Measurements from ENCODE around the gene CELF2.

CELF2 gene

GRCh38 chr10:11191678-11192077 lies 174.0 kb downstream of the CELF2 start:
- Histone ChIP-seq H4K20me1 (ENCODE audit: insufficient read depth, low read length) (peaks cover 43% of the 10 kb centered on the region), H3K4me3 (ENCODE audit: low read depth in 1 of 2, low read length in 2 of 2) (no peak overlapping the region)
- ATAC-seq (ENCODE audit: insufficient read depth, low read depth): no peak

GRCh38 chr10:11192304-11193000 lies 174.8 kb downstream of the CELF2 start:
- peaks cover 93% of the 10 kb centered on the region for H3K79me2 ChIP-seq (ENCODE audit: insufficient read depth, low read length)
- no peak overlapping the region for H3K4me2 ChIP-seq (ENCODE audit: insufficient read depth, low read length)
- TF ChIP-seq, protein P1, sequence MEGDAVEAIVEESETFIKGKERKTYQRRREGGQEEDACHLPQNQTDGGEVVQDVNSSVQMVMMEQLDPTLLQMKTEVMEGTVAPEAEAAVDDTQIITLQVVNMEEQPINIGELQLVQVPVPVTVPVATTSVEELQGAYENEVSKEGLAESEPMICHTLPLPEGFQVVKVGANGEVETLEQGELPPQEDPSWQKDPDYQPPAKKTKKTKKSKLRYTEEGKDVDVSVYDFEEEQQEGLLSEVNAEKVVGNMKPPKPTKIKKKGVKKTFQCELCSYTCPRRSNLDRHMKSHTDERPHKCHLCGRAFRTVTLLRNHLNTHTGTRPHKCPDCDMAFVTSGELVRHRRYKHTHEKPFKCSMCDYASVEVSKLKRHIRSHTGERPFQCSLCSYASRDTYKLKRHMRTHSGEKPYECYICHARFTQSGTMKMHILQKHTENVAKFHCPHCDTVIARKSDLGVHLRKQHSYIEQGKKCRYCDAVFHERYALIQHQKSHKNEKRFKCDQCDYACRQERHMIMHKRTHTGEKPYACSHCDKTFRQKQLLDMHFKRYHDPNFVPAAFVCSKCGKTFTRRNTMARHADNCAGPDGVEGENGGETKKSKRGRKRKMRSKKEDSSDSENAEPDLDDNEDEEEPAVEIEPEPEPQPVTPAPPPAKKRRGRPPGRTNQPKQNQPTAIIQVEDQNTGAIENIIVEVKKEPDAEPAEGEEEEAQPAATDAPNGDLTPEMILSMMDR (IDR thresholded peaks at IDR 0.05; ENCODE audit: borderline replicate concordance, extremely low read depth, low read length, poor library complexity, severe bottlenecking): no peak
- no peak for TF ChIP-seq EZH2 (IDR thresholded peaks at IDR 0.05; ENCODE audit: borderline replicate concordance, low read depth, low read length, severe bottlenecking)
- H3K4me3 ChIP-seq (ENCODE audit: low read depth in 1 of 2, low read length in 2 of 2): no peak overlapping the region
- DNase-seq: no peak
- H3K9me3 ChIP-seq (ENCODE audit: insufficient read depth, low read length, severe bottlenecking): no peaks in the 10 kb centered on the region
- no peak overlapping the region for H2AFZ ChIP-seq (ENCODE audit: low read depth, low read length)
- H3K27ac ChIP-seq (ENCODE audit: low read length): no peak overlapping the region
- peaks cover 60% of the 10 kb centered on the region for H3K36me3 ChIP-seq (ENCODE audit: insufficient read depth, low read length)
- no peaks in the 10 kb centered on the region for H3K27me3 ChIP-seq (ENCODE audit: insufficient read depth, low read length, poor library complexity)
- peaks cover 49% of the 10 kb centered on the region for H4K20me1 ChIP-seq (ENCODE audit: insufficient read depth, low read length)
- no peaks in the 10 kb centered on the region for H3K4me1 ChIP-seq (ENCODE audit: insufficient read depth, low read length)
- no peak overlapping the region for H3K9ac ChIP-seq (ENCODE audit: low read depth, low read length)
- no peak for ATAC-seq (ENCODE audit: insufficient read depth, low read depth)

More at GRCh38 chr10:11191678-11192077, 174.0 kb downstream of the CELF2 start:
- Histone ChIP-seq H2AFZ (ENCODE audit: low read depth, low read length) (no peak overlapping the region), H3K79me2 (ENCODE audit: insufficient read depth, low read length) (peaks cover 95% of the 10 kb centered on the region), H3K4me2 (ENCODE audit: insufficient read depth, low read length) (no peak overlapping the region), H3K27me3 (ENCODE audit: insufficient read depth, low read length, poor library complexity) (no peaks in the 10 kb centered on the region), H3K27ac (ENCODE audit: low read length) (no peak overlapping the region), H3K36me3 (ENCODE audit: insufficient read depth, low read length) (peaks cover 55% of the 10 kb centered on the region), H3K4me1 (ENCODE audit: insufficient read depth, low read length) (no peaks in the 10 kb centered on the region), H3K9ac (ENCODE audit: low read depth, low read length) (no peak overlapping the region), H3K9me3 (ENCODE audit: insufficient read depth, low read length, severe bottlenecking) (no peaks in the 10 kb centered on the region)
- TF ChIP-seq, protein P1 (IDR thresholded peaks at IDR 0.05; ENCODE audit: borderline replicate concordance, extremely low read depth, low read length, poor library complexity, severe bottlenecking): no peak
- TF ChIP-seq EZH2 (IDR thresholded peaks at IDR 0.05; ENCODE audit: borderline replicate concordance, low read depth, low read length, severe bottlenecking): no peak
- no peak for DNase-seq

GRCh38 chr10:11193001-11193551 lies 175.4 kb downstream of the CELF2 start:
- Histone ChIP-seq H3K27me3 (ENCODE audit: insufficient read depth, low read length, poor library complexity) (no peaks in the 10 kb centered on the region), H3K4me2 (ENCODE audit: insufficient read depth, low read length) (no peak overlapping the region), H2AFZ (ENCODE audit: low read depth, low read length) (no peak overlapping the region), H3K9me3 (ENCODE audit: insufficient read depth, low read length, severe bottlenecking) (no peaks in the 10 kb centered on the region), H3K27ac (ENCODE audit: low read length) (no peak overlapping the region), H3K9ac (ENCODE audit: low read depth, low read length) (no peak overlapping the region), H3K36me3 (ENCODE audit: insufficient read depth, low read length) (peaks cover 63% of the 10 kb centered on the region), H3K4me3 (ENCODE audit: low read depth in 1 of 2, low read length in 2 of 2) (no peak overlapping the region), H3K79me2 (ENCODE audit: insufficient read depth, low read length) (peaks cover 93% of the 10 kb centered on the region), H4K20me1 (ENCODE audit: insufficient read depth, low read length) (peaks cover 51% of the 10 kb centered on the region), H3K4me1 (ENCODE audit: insufficient read depth, low read length) (no peaks in the 10 kb centered on the region)
- DNase-seq (no peak), ATAC-seq (ENCODE audit: insufficient read depth, low read depth) (no peak)
- no peak for TF ChIP-seq EZH2 (IDR thresholded peaks at IDR 0.05; ENCODE audit: borderline replicate concordance, low read depth, low read length, severe bottlenecking)

- no peaks in the 10 kb centered on the region for H3K4me1 ChIP-seq (ENCODE audit: insufficient read depth, low read length)
- no peak overlapping the region for H3K27ac ChIP-seq (ENCODE audit: low read length)
- DNase-seq (no peak), ATAC-seq (ENCODE audit: insufficient read depth, low read depth) (no peak)
- TF ChIP-seq, protein P1 (IDR thresholded peaks at IDR 0.05; ENCODE audit: borderline replicate concordance, extremely low read depth, low read length, poor library complexity, severe bottlenecking): no peak
- no peak for TF ChIP-seq EZH2 (IDR thresholded peaks at IDR 0.05; ENCODE audit: borderline replicate concordance, low read depth, low read length, severe bottlenecking)
- H2AFZ ChIP-seq (ENCODE audit: low read depth, low read length): no peak overlapping the region
- H4K20me1 ChIP-seq (ENCODE audit: insufficient read depth, low read length): peaks cover 57% of the 10 kb centered on the region
- H3K4me3 ChIP-seq (ENCODE audit: low read depth in 1 of 2, low read length in 2 of 2): no peak overlapping the region
- H3K36me3 ChIP-seq (ENCODE audit: insufficient read depth, low read length): peaks cover 73% of the 10 kb centered on the region
- H3K4me2 ChIP-seq (ENCODE audit: insufficient read depth, low read length): no peak overlapping the region
- no peaks in the 10 kb centered on the region for H3K27me3 ChIP-seq (ENCODE audit: insufficient read depth, low read length, poor library complexity)
- peaks cover 93% of the 10 kb centered on the region for H3K79me2 ChIP-seq (ENCODE audit: insufficient read depth, low read length)
- H3K9ac ChIP-seq (ENCODE audit: low read depth, low read length): no peak overlapping the region
- H3K9me3 ChIP-seq (ENCODE audit: insufficient read depth, low read length, severe bottlenecking): no peaks in the 10 kb centered on the region
Observed at GRCh38 chr10:11194859-11195586, 177.4 kb downstream of the CELF2 start.

All from DND-41 (cell line).